NCI-H446 (cell line): ENCODE measurements around the gene ARHGEF4.
"Not testable (repeated sequence)": the region's sequence is repeated elsewhere in the genome, so short reads cannot be mapped to it uniquely, and the experiment has no call there.

ENCODE experiments used
- DNase-seq, 2 experiments: peaks; one replicate each; lab custom pipeline; 2025; lab: John Stamatoyannopoulos, UW

Gene ARHGEF4

DNA sequence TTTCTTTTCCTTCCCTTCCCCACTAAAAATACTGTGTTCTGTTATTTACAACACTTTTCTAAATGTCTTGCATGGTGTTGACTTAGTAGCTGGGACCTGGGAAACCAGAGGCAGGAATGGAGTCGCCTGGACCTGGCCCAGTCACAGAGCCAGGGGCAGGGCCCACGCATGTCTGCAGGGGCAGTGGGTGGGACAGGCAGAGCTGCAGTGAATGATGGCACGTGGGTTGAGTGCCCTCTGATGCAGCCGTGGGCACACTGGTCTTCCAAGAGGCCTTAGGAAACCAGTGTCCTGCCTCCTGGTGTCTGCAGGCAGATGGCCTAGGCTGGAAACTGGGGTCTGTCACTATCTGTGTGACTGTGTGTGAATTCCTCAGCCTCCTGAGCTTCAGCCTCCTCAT is 46.8 kb downstream of the ARHGEF4 start:
- no peak for DNase-seq

DNA sequence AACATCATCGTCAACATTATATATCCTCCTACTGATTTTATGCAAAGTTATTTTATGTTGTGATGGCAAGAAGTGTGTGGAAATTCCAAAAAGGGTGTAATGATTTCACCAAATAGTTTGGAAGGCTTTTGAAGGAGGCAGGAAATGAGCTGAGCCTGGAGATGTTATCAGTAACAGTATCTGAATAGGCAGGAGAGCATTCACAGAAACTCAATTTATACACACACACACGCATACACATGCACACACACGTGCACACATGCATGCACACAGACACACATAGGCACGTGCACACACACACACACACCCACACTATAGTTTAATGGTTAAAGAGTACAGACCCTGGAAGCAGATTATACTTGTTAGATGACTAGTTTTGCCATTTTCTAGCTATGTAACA is 47.3 kb downstream of the ARHGEF4 start:
- no peak for DNase-seq

GRCh38 chr2:130884503-130884902 is 47.8 kb downstream of the ARHGEF4 start:
- DNase-seq = no peak

- no peak for DNase-seq
Measured at GRCh38 chr2:130887643-130888042, 50.9 kb downstream of the ARHGEF4 start.

DNA sequence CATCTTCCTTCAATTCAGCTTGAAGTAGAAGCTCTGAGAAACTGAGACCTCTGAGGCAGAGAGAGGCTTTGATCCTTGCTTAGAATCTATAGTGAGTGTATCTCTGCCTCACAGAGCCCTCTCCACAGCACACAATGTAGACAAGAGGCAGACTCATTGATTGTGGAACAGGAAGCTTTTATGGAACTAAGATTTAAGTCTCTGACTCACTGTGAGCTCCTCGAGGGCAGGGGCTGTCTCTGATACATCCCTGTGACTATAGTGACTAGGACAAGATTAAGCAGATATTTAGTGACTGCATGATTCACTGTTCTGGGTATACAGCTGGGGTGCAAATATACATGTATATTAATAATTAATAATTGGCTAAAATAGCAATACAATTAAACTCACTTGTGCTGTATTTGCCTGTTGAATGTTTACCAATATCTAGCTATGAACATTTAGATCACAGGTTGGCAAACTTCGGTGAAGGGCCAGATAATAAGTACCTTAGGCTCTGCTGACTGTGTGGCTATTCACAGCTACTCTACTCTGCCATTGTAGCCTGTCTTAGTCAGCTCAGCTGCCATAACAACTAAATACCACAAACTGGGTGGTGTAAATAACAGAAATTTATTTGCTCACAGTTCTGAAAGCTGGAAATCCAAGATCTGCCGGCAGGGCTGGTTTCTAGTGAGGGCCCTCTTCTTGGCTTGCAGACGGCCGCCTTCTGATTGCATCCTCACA is 54.4 kb downstream of the ARHGEF4 start:
- no peak for DNase-seq

- no peak for DNase-seq
Measured at GRCh38 chr2:130891966-130892365, 55.3 kb downstream of the ARHGEF4 start.

- no peak for DNase-seq
Measured at GRCh38 chr2:130892793-130893785, 56.4 kb downstream of the ARHGEF4 start.

DNA sequence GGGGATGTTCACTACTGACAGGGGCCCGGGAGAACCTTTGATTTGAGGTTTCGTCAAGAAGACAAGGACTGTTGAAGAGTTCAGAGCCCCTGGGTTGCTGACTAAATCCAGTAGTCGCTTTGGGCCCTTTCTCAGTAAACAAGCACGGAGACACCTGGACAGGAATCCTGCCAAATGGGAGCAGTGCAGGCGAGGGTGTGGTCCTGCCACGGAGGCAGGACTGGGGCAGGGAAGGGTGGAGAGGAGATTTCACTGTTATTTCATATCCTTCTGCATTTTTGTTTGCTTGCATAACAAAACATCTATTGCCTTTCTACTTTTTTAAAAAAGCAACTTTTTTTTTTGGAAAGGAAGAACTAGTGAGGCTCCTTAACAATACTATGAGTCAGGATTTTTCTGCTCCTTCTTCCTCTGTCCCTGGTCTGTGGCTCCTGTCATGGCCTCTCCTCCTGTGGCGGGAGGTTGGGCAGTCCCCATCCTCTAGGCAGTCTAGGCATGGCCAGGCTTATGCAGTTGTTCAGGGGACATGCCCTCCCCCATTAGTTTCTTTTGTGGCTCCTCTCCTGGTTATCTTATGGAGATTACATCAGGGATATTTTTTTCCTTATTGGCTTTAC is 57.7 kb downstream of the ARHGEF4 start:
- no peak for DNase-seq

- no peak for DNase-seq
Measured at GRCh38 chr2:130896813-130897212, 60.1 kb downstream of the ARHGEF4 start.

- DNase-seq = no peak
Measured at GRCh38 chr2:130898553-130898952, 61.8 kb downstream of the ARHGEF4 start.

GRCh38 chr2:130899306-130899705 is 62.6 kb downstream of the ARHGEF4 start:
- DNase-seq = no peak

- DNase-seq = no peak
Measured at GRCh38 chr2:130901061-130901460, 64.3 kb downstream of the ARHGEF4 start.

DNA sequence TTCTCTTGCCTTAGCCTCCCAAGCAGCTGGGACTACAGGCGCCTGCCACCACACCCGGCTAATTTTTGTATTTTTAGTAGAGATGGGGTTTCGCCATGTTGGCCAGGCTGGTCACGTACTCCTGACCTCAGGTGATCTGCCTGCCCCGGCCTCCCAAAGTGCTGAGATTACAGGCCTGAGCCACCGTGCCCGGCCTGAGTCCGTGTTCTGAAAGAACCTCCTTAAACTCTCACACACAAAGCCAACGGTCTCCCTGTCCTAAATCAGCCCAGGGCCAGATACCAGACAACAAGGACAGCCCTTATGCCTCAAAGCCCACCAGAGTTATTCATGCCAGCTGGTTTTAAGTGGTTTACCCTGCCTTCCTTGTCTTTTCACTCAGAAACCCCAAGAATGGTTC is 64.9 kb downstream of the ARHGEF4 start:
- DNase-seq = not testable (repeated sequence)

DNA sequence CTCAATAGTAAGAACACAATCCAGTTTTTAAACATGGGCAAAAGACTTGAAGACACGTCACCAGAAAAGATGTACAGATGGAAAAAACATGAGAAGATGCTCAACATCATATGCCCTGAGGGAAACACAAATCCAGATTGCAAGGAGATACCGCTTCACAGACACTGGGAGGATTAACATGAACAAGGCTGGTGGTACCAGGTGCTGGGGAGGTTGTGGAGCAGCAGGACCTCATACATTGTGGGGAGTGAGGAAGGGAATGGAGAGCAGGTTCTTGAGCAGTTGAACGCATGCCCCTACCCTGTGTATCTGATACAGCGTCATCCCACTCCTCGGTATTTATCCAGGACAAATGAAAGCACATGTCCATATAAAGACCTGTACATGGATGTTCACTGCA is 72.1 kb downstream of the ARHGEF4 start:
- no peak for DNase-seq

DNA sequence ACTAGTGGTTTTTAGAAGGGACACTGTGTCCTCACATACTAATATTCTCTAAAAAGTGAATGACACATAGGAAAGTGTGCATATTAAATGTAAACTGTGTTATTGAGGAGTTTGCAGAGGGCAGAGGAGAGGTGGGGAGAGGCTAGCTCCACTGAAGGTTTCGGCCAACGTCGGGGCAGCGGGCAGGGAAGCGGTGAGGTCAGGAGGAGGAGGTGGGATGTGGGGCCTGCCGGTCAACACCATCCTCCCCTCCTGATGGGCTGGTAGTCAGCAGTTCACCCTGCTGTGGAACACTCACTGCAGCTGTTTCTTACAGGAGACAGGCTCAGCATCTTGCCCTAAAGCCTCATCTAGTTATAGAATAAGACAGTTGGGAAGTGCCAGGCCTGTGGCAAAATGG is 74.2 kb downstream of the ARHGEF4 start:
- DNase-seq = no peak

DNA sequence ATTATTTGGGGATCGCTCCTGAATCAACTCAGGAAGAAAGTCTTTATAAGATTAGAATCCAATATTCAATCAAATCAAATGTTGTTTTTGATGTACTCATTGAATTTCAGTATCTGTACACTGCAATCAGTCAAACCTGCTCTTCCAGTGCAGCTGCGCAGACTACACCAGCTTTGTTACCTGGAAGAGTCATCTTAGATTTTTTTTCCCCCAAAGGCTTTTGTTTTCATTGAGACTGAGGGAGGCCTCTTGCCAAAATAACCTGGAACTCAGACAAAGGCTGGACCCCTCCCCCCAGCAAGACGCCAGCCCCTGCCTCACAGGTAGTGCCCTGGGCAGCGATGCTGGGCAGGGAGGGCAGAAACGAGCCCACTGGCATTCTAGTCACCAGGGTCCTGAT is 74.8 kb downstream of the ARHGEF4 start:
- DNase-seq = no peak

DNA sequence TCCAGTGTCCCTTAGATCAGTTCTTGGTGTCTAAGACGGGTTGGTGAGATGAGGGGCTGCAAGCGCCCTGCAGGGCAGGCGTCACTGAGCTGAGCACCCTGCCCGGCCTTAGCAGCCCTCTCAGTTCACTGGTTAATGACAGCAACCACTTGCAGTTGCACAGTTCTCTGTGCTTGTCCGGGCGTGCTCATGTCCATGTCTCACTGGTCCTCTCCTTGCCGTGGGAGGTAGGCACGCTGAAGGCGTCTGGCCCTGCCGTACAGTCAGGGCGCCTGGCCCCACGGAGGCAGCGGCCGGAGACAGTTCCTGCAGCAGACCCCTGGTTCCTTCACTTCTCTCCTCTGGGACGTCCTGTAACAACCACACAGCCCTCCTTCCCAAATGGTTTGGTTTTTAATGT is 75.3 kb downstream of the ARHGEF4 start:
- no peak for DNase-seq

- DNase-seq = no peak
Measured at GRCh38 chr2:130912471-130912870, 75.8 kb downstream of the ARHGEF4 start.

GRCh38 chr2:130913891-130914290 is 77.2 kb downstream of the ARHGEF4 start:
- DNase-seq = no peak

- DNase-seq = no peak
Measured at GRCh38 chr2:130915149-130915548, 78.4 kb downstream of the ARHGEF4 start.

GRCh38 chr2:130915595-130916437 is 79.1 kb downstream of the ARHGEF4 start:
- no peak for DNase-seq

GRCh38 chr2:130916438-130916705 is 79.7 kb downstream of the ARHGEF4 start:
- no peak for DNase-seq
